ENCODE data around the gene GPR152.
A peak's percentile ranks its signal among the peaks of the same experiment; 100 is the strongest.
"Not testable (repeated sequence)": the region's sequence is repeated elsewhere in the genome, so short reads cannot be mapped to it uniquely, and the experiment has no call there.

Gene GPR152

GRCh38 chr11:67489885-67490726 is 37.6 kb upstream of the GPR152 start:
- DNase-seq (ENCODE audit: low read depth in 2 of 3, low spot score in 2 of 3) = no peak

GRCh38 chr11:67489203-67489884 is 36.8 kb upstream of the GPR152 start:
- no peak for DNase-seq (ENCODE audit: low read depth in 2 of 3, low spot score in 2 of 3)

- no peak for DNase-seq (ENCODE audit: low read depth in 2 of 3, low spot score in 2 of 3)
Observed at GRCh38 chr11:67486481-67487195, 34.1 kb upstream of the GPR152 start.

GRCh38 chr11:67485873-67486361 is 33.4 kb upstream of the GPR152 start:
- not testable (repeated sequence) for DNase-seq (ENCODE audit: low read depth in 2 of 3, low spot score in 2 of 3)

- DNase-seq (ENCODE audit: low read depth in 2 of 3, low spot score in 2 of 3) = no peak
Observed at GRCh38 chr11:67484847-67485311, 32.4 kb upstream of the GPR152 start.

- no peak for DNase-seq (ENCODE audit: low read depth in 2 of 3, low spot score in 2 of 3)
Observed at GRCh38 chr11:67483831-67484665, 31.5 kb upstream of the GPR152 start.

- peak; percentile 90 to 91 (median 90) for DNase-seq (ENCODE audit: low read depth in 2 of 3, low spot score in 2 of 3)
Observed at GRCh38 chr11:67482827-67483798, 30.6 kb upstream of the GPR152 start, which contains the start of gene AIP. Gene AIP, plus strand, starts transcription at chr11:67483026. Its CDS starts 133 bp downstream, at chr11:67483159.

GRCh38 chr11:67482275-67482826 is 29.8 kb upstream of the GPR152 start:
- DNase-seq (ENCODE audit: low read depth in 2 of 3, low spot score in 2 of 3) = no peak

GRCh38 chr11:67477344-67478050 is 25.0 kb upstream of the GPR152 start:
- DNase-seq (ENCODE audit: low read depth in 2 of 3, low spot score in 2 of 3) = not testable (repeated sequence)

GRCh38 chr11:67476692-67477091 is 24.2 kb upstream of the GPR152 start:
- DNase-seq (ENCODE audit: low read depth in 2 of 3, low spot score in 2 of 3) = not testable (repeated sequence)

- DNase-seq (ENCODE audit: low read depth in 2 of 3, low spot score in 2 of 3) = no peak
Observed at GRCh38 chr11:67472882-67473281, 20.4 kb upstream of the GPR152 start.

GRCh38 chr11:67470337-67471002 is 17.9 kb upstream of the GPR152 start:
- DNase-seq (ENCODE audit: low read depth in 2 of 3, low spot score in 2 of 3) = no peak

- no peak for DNase-seq (ENCODE audit: low read depth in 2 of 3, low spot score in 2 of 3)
Observed at GRCh38 chr11:67469508-67469811, 16.9 kb upstream of the GPR152 start.

- peak; percentile 84 to 91 (median 87) for DNase-seq (ENCODE audit: low read depth in 2 of 3, low spot score in 2 of 3)
Observed at GRCh38 chr11:67468759-67469507, 16.4 kb upstream of the GPR152 start, which contains the start of gene TMEM134. Gene TMEM134, minus strand, starts transcription at chr11:67469251. Its CDS starts 59 bp downstream, at chr11:67469192.

- DNase-seq (ENCODE audit: low read depth in 2 of 3, low spot score in 2 of 3) = no peak
Observed at GRCh38 chr11:67468456-67468758, 15.9 kb upstream of the GPR152 start.

- no peak for DNase-seq (ENCODE audit: low read depth in 2 of 3, low spot score in 2 of 3)
Observed at GRCh38 chr11:67468056-67468455, 15.5 kb upstream of the GPR152 start.

All from activated CD8-positive, alpha-beta memory T cell treated with anti-CD3 and anti-CD28 coated beads for 48 hours (primary cell).